H7 (cell line): Measurements from ENCODE around the gene ZER1. TPM values are rescaled to one million over a fixed set of nuclear protein-coding genes. Genes with fewer than 3 reads are reported as not detected.
A peak's percentile ranks its signal among the peaks of the same experiment; 100 is the strongest.

Source experiments
- DNase-seq: peaks from one replicate; pipeline ENCODE4 v3.0.0; 2012
- H3K27me3 ChIP-seq: 2 replicates; pipeline ENCODE4 v1.6.0; 2011; ENCODE audit warnings: mild to moderate bottlenecking, low read length; ENCODE audit not compliant: control insufficient read depth, insufficient read depth
- H3K36me3 ChIP-seq: replicated peaks from 2 replicates; pipeline ENCODE4 v1.5.1; 2011; ENCODE audit warnings: low read length; ENCODE audit not compliant: control insufficient read depth, insufficient read depth
- H3K4me3 ChIP-seq: 2 replicates; pipeline ENCODE4 v1.5.1; 2011; ENCODE audit warnings: low read depth, mild to moderate bottlenecking, control low read depth, low read length, moderate library complexity; ENCODE audit not compliant: insufficient read depth
- total RNA-seq: library from RNA; depleted of rRNA; stranded (reverse); fragments of >200 nt; shearing (Covaris generic); gene quantifications from 2 replicates; pipeline ENCODE4 v1.2.3, GENCODE V29; 2014

The ZER1 gene
- total RNA-seq, 1 experiment from 2014 or later = 19.6 TPM

GRCh38 chr9:128720841-128721486, 50.8 kb downstream of the ZER1 start:
- Histone ChIP-seq H3K36me3 (peaks cover 2% of the 10 kb centered on the region), H3K4me3 (no peak overlapping the region), H3K27me3 (no peaks in the 10 kb centered on the region)
- DNase-seq = no peak

GRCh38 chr9:128719919-128720605, 51.7 kb downstream of the ZER1 start:
- peak; percentile 76 for DNase-seq
- no peak overlapping the region for H3K4me3 ChIP-seq

GRCh38 chr9:128718475-128718874, 53.3 kb downstream of the ZER1 start:
- H3K36me3 ChIP-seq = peaks cover 7% of the 10 kb centered on the region
- no peak overlapping the region for H3K4me3 ChIP-seq
- H3K27me3 ChIP-seq = no peaks in the 10 kb centered on the region
- peak; percentile 46 for DNase-seq

More at GRCh38 chr9:128719919-128720605, 51.7 kb downstream of the ZER1 start:
- H3K27me3 ChIP-seq = no peaks in the 10 kb centered on the region
- peaks cover 4% of the 10 kb centered on the region for H3K36me3 ChIP-seq

GRCh38 chr9:128718047-128718446, 53.7 kb downstream of the ZER1 start:
- Histone ChIP-seq H3K4me3 (no peak overlapping the region), H3K27me3 (no peaks in the 10 kb centered on the region), H3K36me3 (peaks cover 7% of the 10 kb centered on the region)
- peak; percentile 41 for DNase-seq

- H3K4me3 ChIP-seq = no peak overlapping the region
- DNase-seq = peak; percentile 17
- H3K36me3 ChIP-seq = peaks cover 7% of the 10 kb centered on the region
- H3K27me3 ChIP-seq = no peaks in the 10 kb centered on the region
These were observed 55.0 kb downstream of the ZER1 start for GRCh38 chr9:128716581-128717254.

GRCh38 chr9:128715436-128715750, 56.3 kb downstream of the ZER1 start:
- H3K4me3 ChIP-seq = no peak overlapping the region
- peak; percentile 29 for DNase-seq
- H3K27me3 ChIP-seq = no peaks in the 10 kb centered on the region
- H3K36me3 ChIP-seq = peaks cover 7% of the 10 kb centered on the region

- Histone ChIP-seq H3K27me3 (no peaks in the 10 kb centered on the region), H3K36me3 (peaks cover 7% of the 10 kb centered on the region), H3K4me3 (no peak overlapping the region)
- peak; percentile 30 for DNase-seq
These were observed 56.9 kb downstream of the ZER1 start for GRCh38 chr9:128714586-128715435.

GRCh38 chr9:128713941-128714573, 57.7 kb downstream of the ZER1 start:
- Histone ChIP-seq H3K36me3 (peaks cover 7% of the 10 kb centered on the region), H3K4me3 (no peak overlapping the region), H3K27me3 (no peaks in the 10 kb centered on the region)
- peak; percentile 32 for DNase-seq

- Histone ChIP-seq H3K4me3 (no peak overlapping the region), H3K27me3 (no peaks in the 10 kb centered on the region), H3K36me3 (peaks cover 7% of the 10 kb centered on the region)
- DNase-seq = peak; percentile 29
These were observed 58.3 kb downstream of the ZER1 start for GRCh38 chr9:128713411-128713780.

- DNase-seq = peak; percentile 48
- Histone ChIP-seq H3K27me3 (no peaks in the 10 kb centered on the region), H3K4me3 (no peak overlapping the region), H3K36me3 (peaks cover 7% of the 10 kb centered on the region)
These were observed 59.0 kb downstream of the ZER1 start for GRCh38 chr9:128712451-128713410.

GRCh38 chr9:128707446-128707845, 64.3 kb downstream of the ZER1 start:
- no peak for DNase-seq
- H3K36me3 ChIP-seq = no peaks in the 10 kb centered on the region

GRCh38 chr9:128706671-128707381, 64.9 kb downstream of the ZER1 start:
- H3K27me3 ChIP-seq = no peaks in the 10 kb centered on the region
- no peaks in the 10 kb centered on the region for H3K36me3 ChIP-seq
- no peak overlapping the region for H3K4me3 ChIP-seq
- peak; percentile 43 for DNase-seq

More at GRCh38 chr9:128707446-128707845, 64.3 kb downstream of the ZER1 start:
- no peak overlapping the region for H3K4me3 ChIP-seq
- no peaks in the 10 kb centered on the region for H3K27me3 ChIP-seq

GRCh38 chr9:128706045-128706444, 65.7 kb downstream of the ZER1 start:
- no peaks in the 10 kb centered on the region for H3K27me3 ChIP-seq
- no peak for DNase-seq
- H3K4me3 ChIP-seq = no peak overlapping the region
- no peaks in the 10 kb centered on the region for H3K36me3 ChIP-seq
